Endothelial cell of umbilical vein (primary cell): ENCODE measurements around the gene CACNA1S. TPM values are rescaled to one million over a fixed set of nuclear protein-coding genes. Genes with fewer than 3 reads are reported as not detected.

Source experiments
- BruUV-seq: library from RNA; stranded (reverse); fragments of 400-500 nt; replicated peaks from 2 replicates; lab custom pipeline; 2021; lab: Mats Ljungman, UMichigan
- CTCF ChIA-PET: fragments of 300-600, 350-600 bp; sonication (Branson Sonifier 250); formaldehyde crosslinking; loops from one replicate; lab custom pipeline; 2021; ENCODE audit warnings: antibody characterized with exemption, inconsistent platforms; lab: Charles Lee
- POLR2A ChIA-PET: fragments of 300-600, 350-600 bp; sonication (Branson Sonifier 250); formaldehyde crosslinking; loops from one replicate; lab custom pipeline; 2021; ENCODE audit warnings: antibody characterized with exemption, inconsistent platforms; lab: Charles Lee
- DNase-seq: peaks from one replicate; pipeline ENCODE4 v3.0.0-alpha.2; 2011; ENCODE audit warnings: low read depth, low spot score
- FAIRE-seq: peaks from 2 replicates; lab custom pipeline; 2011; peaks lifted over from hg19 to GRCh38; lab: Jason Lieb, UNC
- H2AFZ ChIP-seq: 2 replicates; pipeline ENCODE4 v1.6.0; 2012; ENCODE audit warnings: low read depth, low read length, control low read depth, inconsistent platforms
- H3K27ac ChIP-seq: 2 replicates; pipeline ENCODE4 v1.5.1; 2011; ENCODE audit warnings: low read depth, mild to moderate bottlenecking, control low read depth, low read length, moderate library complexity; ENCODE audit not compliant: insufficient read depth
- H3K27me3 ChIP-seq, 2 experiments: 2 replicates each; pipeline versions ENCODE4 v1.6.0 to v1.6.1; 2011; ENCODE audit warnings: low read length in 2 of 2, mixed read lengths in 1 of 2; ENCODE audit not compliant: control insufficient read depth in 2 of 2, insufficient read depth in 2 of 2
- H3K36me3 ChIP-seq, 2 experiments: 2 replicates in 1 of 2; 3 replicates in 1 of 2; pipeline ENCODE4 v1.5.1; 2011; ENCODE audit warnings: low read length in 2 of 2, mild to moderate bottlenecking in 1 of 2, moderate library complexity in 1 of 2; ENCODE audit not compliant: control insufficient read depth in 2 of 2, insufficient read depth in 2 of 2; ENCODE audit errors: extremely low read depth in 1 of 2
- H3K4me1 ChIP-seq: 3 replicates; pipeline ENCODE4 v1.5.1; 2011; ENCODE audit warnings: mild to moderate bottlenecking, low read length; ENCODE audit not compliant: control insufficient read depth, insufficient read depth; ENCODE audit errors: extremely low read depth
- H3K4me2 ChIP-seq: 2 replicates; pipeline ENCODE4 v1.6.1; 2011; ENCODE audit warnings: low read length, control low read depth, mixed read lengths; ENCODE audit not compliant: insufficient read depth
- H3K4me3 ChIP-seq, 3 experiments: fragments of 200-600 bp in 1 of 3; sonication (generic), shearing (Covaris generic) in 1 of 3; replicated peaks in 1 of 3; 2 replicates each; pipeline ENCODE4 v1.5.1; 2011 to 2016; ENCODE audit warnings: control low read depth in 3 of 3, low read length in 3 of 3, mild to moderate bottlenecking in 2 of 3, inconsistent platforms in 1 of 3, low read depth in 1 of 3, moderate library complexity in 1 of 3; ENCODE audit not compliant: insufficient read depth in 1 of 3
- H3K79me2 ChIP-seq: 2 replicates; pipeline ENCODE4 v1.6.0; 2012; ENCODE audit warnings: low read length, inconsistent platforms; ENCODE audit not compliant: control insufficient read depth, insufficient read depth
- H3K9ac ChIP-seq: replicated peaks from 2 replicates; pipeline ENCODE3; 2011; ENCODE audit warnings: low read length, control low read depth; ENCODE audit not compliant: insufficient read depth; ENCODE audit errors: extremely low read depth
- H3K9me1 ChIP-seq: replicated peaks from 3 replicates; pipeline ENCODE4 v1.6.0; 2011; ENCODE audit warnings: mild to moderate bottlenecking, low read length; ENCODE audit not compliant: control insufficient read depth, insufficient read depth; ENCODE audit errors: extremely low read depth
- H3K9me3 ChIP-seq: replicated peaks from 2 replicates; pipeline ENCODE4 v1.5.1; 2012; ENCODE audit warnings: low read length, inconsistent platforms; ENCODE audit not compliant: control insufficient read depth, insufficient read depth
- H4K20me1 ChIP-seq: replicated peaks from 2 replicates; pipeline ENCODE3; 2011; ENCODE audit warnings: mild to moderate bottlenecking, low read length; ENCODE audit not compliant: control insufficient read depth, insufficient read depth; ENCODE audit errors: extremely low read depth
- CTCF ChIP-seq, 2 donors: IDR thresholded peaks; 1 replicate in 1 of 2; 2 replicates in 1 of 2; pipeline ENCODE4 v1.5.1; 2011; ENCODE audit warnings: low read length in 2 of 2, mild to moderate bottlenecking in 2 of 2, moderate library complexity in 2 of 2, control low read depth in 1 of 2, inconsistent platforms in 1 of 2, low read depth in 1 of 2; ENCODE audit not compliant: insufficient read depth in 1 of 2; ENCODE audit errors: extremely low read depth in 1 of 2
- EZH2 ChIP-seq: IDR thresholded peaks from 2 replicates; pipeline ENCODE4 v1.6.1; 2012; ENCODE audit warnings: borderline replicate concordance, low read depth, mild to moderate bottlenecking, moderate library complexity, low read length, inconsistent platforms; ENCODE audit not compliant: severe bottlenecking
- FOS ChIP-seq: IDR thresholded peaks from 2 replicates; pipeline ENCODE4 v1.6.1; 2011; ENCODE audit warnings: mild to moderate bottlenecking, low read length, moderate library complexity, borderline replicate concordance; ENCODE audit not compliant: insufficient read depth
- GATA2 ChIP-seq: IDR thresholded peaks from 2 replicates; pipeline ENCODE4 v1.7.0; 2011; ENCODE audit warnings: low read depth, mild to moderate bottlenecking, moderate library complexity, mixed read lengths, low read length; ENCODE audit not compliant: insufficient read length, insufficient read depth
- JUN ChIP-seq: IDR thresholded peaks from 2 replicates; pipeline ENCODE4 v1.6.1; 2011; ENCODE audit warnings: borderline replicate concordance, low read depth; ENCODE audit not compliant: insufficient read length, insufficient read depth
- MYC ChIP-seq: IDR thresholded peaks from one replicate; pipeline ENCODE4 v1.6.1; 2011; ENCODE audit warnings: mild to moderate bottlenecking, low read depth, low read length
- POLR2A ChIP-seq: IDR thresholded peaks from 2 replicates; pipeline ENCODE4 v1.6.1; 2012; ENCODE audit warnings: low read depth, mild to moderate bottlenecking, control low read depth, low read length
- POLR2AphosphoS5 ChIP-seq: IDR thresholded peaks from 2 replicates; pipeline ENCODE4 v1.6.1; 2012; ENCODE audit warnings: low read depth, mild to moderate bottlenecking, control low read depth, low read length, moderate library complexity; ENCODE audit not compliant: insufficient read depth
- dilution Hi-C: fragments of 300-500 bp; cut with MboI; formaldehyde crosslinking; loops from one replicate; pipeline ENCODE4 v1.15.0; 2019; ENCODE audit warnings: low sequenced_read_pairs; ENCODE audit not compliant: extremely low pct_ligation_motif_present
- intact Hi-C: fragments of 100-400 bp; cut with micrococcal nuclease; formaldehyde crosslinking; loops from one replicate; pipeline ENCODE4 v1.10.0; 2022
- polyA plus RNA-seq, 4 experiments: library from polyadenylated mRNA; depleted of rRNA in 3 of 4; stranded (reverse) in 3 of 4; unstranded in 1 of 4; fragments of >200 nt; gene quantifications; 2 replicates each; pipeline versions ENCODE4 v1.2.1 to v1.2.3, GENCODE V29; 2011 to 2012; ENCODE audit warnings: missing spikeins in 1 of 4
- total RNA-seq: library from RNA; stranded (reverse); gene quantifications from 2 replicates; pipeline ENCODE4 v1.2.3, GENCODE V29; 2021
- TF ChIP-seq, protein P1 (sequence below): IDR thresholded peaks from 2 replicates; pipeline ENCODE4 v1.6.1; 2011; ENCODE audit not compliant: insufficient read depth, insufficient read length

CACNA1S gene
- total and polyA plus RNA-seq, 2 donors (not counting 3 experiments of a cell fraction or from before 2014, with no cell fraction given): not detected

GRCh38 chr1:201096977-201097856 is 15.0 kb downstream of the CACNA1S start:
- no peak for FAIRE-seq
- H3K4me2 ChIP-seq: no peak overlapping the region
- H2AFZ ChIP-seq: no peak overlapping the region
- TF ChIP-seq GATA2: no peak
- TF ChIP-seq POLR2AphosphoS5: no peak
- no peak for TF ChIP-seq EZH2
- TF ChIP-seq, protein P1, sequence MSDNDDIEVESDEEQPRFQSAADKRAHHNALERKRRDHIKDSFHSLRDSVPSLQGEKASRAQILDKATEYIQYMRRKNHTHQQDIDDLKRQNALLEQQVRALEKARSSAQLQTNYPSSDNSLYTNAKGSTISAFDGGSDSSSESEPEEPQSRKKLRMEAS: no peak
- TF ChIP-seq FOS: no peak
- no peak for TF ChIP-seq MYC
- TF ChIP-seq JUN: no peak
- no peak for TF ChIP-seq CTCF (IDR thresholded peaks at IDR 0.05; ENCODE audit: extremely low read depth in 1 of 2, insufficient read depth in 1 of 2, low read depth in 1 of 2, low read length in 2 of 2)
- no peak for TF ChIP-seq POLR2A
- H3K9me1 ChIP-seq: no peaks in the 10 kb centered on the region
- CTCF ChIA-PET: interaction anchor here (1.0 to 2.9 kb wide), 5 partner anchors 11 to 125 kb away, joined by 3 to 8 read pairs (median 5); no protein-coding TSS in a partner anchor
- dilution Hi-C loops (no loop called here), intact Hi-C loops (no loop called here)
- no peaks in the 10 kb centered on the region for H3K9me3 ChIP-seq
- no peak overlapping the region for H3K9ac ChIP-seq
- POLR2A ChIA-PET: no interaction called here
- DNase-seq: no peak
- no peaks in the 10 kb centered on the region for H4K20me1 ChIP-seq
- no peaks in the 10 kb centered on the region for H3K4me1 ChIP-seq
- no peaks in the 10 kb centered on the region for H3K36me3 ChIP-seq
- H3K27ac ChIP-seq: no peak overlapping the region
- no peak overlapping the region for H3K4me3 ChIP-seq
- no TSS peak for BruUV-seq
- H3K27me3 ChIP-seq: peaks cover 4 to 10% of the 10 kb centered on the region in 2 experiments
- no peaks in the 10 kb centered on the region for H3K79me2 ChIP-seq
